IPS-18c (cell line): Measurements from ENCODE around the gene FAM53B.
"Not testable (repeated sequence)": the region's sequence is repeated elsewhere in the genome, so short reads cannot be mapped to it uniquely, and the experiment has no call there.

Source experiments
- H3K4me3 ChIP-seq: 2 replicates; pipeline ENCODE4 v1.7.0; 2013; ENCODE audit warnings: low read depth, mild to moderate bottlenecking, low read length, moderate library complexity; ENCODE audit not compliant: insufficient read depth
- H3K9me3 ChIP-seq: one replicate; pipeline ENCODE4 v1.6.1; 2013; ENCODE audit warnings: mild to moderate bottlenecking, low read length, moderate library complexity; ENCODE audit not compliant: control insufficient read depth, insufficient read depth

Gene FAM53B

DNA sequence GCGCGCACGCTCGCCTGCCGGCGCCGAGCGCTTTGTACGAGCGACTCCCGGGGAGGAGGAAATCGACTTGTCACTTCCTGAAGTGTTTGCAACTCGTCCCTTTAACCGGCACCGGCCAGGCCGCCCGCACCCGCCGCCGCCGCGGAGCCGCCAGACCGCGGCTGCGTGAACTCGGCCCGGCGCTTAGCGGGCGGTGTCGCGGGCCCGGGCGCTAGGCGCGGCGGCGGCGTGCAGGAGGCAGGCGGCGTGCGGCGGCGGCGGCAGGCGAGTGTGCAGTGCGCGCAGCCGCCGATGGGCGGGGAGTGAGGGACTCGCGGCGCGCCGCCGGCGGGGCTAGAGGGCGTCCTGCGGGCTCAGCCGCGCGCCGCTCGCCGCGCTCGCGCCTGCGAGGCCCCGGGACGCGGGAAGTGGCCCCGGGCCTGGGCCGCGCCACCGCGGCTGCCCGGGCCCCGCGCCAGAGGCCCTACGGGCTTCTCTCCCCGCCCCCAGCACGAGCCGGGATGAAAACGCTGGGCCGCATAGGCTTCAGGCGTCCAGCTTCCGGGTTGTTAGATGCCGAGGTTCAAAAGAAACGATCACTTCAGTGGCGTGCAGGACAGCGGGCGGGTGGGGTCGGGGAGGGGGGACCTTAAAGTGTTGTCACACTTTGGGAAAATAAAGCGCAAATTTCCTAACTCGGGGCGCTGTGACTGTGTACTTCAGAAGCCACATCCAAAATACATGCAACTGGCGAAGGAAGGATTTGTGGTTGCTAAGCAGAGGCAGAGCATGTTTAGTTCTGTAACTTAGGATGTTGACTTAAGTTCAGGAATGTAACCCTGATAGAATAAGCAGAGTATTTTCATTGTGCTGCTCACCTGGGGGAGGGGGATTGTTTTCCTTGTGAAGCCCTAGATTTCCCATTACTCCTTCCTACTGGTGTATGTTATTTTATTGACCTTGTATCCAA, at the start of gene FAM53B:
Gene FAM53B (minus strand): TSS at position 277 of the 949 bp plus-strand sequence. CDS start 37,665 bp downstream, outside the sequence.
- H3K9me3 ChIP-seq: no peaks in the 10 kb centered on the region
- H3K4me3 ChIP-seq: peak within 1 kb of the TSS; percentile 56

GRCh38 chr10:124792998-124793352, 48.8 kb upstream of the FAM53B start:
- no peak overlapping the region for H3K4me3 ChIP-seq
- no peaks in the 10 kb centered on the region for H3K9me3 ChIP-seq

DNA sequence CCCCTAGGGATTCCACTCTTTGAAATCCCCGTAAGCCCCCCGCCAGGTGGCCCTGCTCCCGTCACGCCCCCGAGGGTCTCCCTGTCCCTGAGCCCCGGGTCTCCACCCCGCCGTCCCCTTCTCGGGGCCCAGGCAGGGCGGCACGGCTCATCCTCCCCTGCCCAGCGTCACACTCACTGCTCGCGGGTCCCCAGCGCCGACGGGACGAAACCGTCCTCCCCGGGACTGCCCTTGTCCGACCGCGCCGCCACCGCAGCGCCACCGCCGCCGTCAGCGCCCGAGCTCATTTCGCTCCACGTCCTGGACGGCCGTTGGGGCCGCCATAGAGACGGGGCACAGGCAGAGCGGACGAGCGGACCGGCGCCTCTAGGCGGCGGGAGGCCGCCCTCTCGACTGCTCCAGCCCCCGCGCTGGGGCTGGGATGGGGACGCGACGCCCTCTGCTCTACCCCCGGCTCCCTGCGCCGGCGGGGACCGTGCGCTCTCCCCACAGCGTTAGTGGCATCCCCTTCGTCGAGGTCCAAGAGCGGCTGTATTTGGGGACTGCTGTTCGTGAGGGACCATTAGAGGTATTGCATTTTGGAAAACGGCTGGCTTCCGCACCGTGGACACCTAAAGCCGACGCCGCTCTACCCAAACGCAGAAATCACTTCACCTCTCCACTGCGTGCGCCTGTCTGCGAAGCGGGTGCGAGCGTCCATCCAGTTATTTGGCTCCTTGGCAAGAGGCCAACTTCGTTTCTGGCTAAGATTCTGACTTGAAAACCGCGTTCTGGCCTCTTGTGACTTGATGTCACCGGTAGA, 47.6 kb upstream of the FAM53B start, which contains the start of gene EEF1AKMT2:
Gene EEF1AKMT2 (minus strand): TSS at position 341 of the 802 bp plus-strand sequence. CDS start 54 bp downstream, at position 287.
- Histone ChIP-seq H3K9me3 (no peaks in the 10 kb centered on the region), H3K4me3 (peak within 1 kb of the TSS; percentile 96)

GRCh38 chr10:124782900-124783299, 38.7 kb upstream of the FAM53B start:
- not testable (repeated sequence) for H3K4me3 ChIP-seq, H3K9me3 ChIP-seq

- Histone ChIP-seq H3K4me3 (no peak overlapping the region), H3K9me3 (no peaks in the 10 kb centered on the region)
These were observed 24.6 kb upstream of the FAM53B start for GRCh38 chr10:124768791-124769190.

GRCh38 chr10:124765256-124765655, 21.1 kb upstream of the FAM53B start:
- Histone ChIP-seq H3K4me3 (no peak overlapping the region), H3K9me3 (no peaks in the 10 kb centered on the region)

DNA sequence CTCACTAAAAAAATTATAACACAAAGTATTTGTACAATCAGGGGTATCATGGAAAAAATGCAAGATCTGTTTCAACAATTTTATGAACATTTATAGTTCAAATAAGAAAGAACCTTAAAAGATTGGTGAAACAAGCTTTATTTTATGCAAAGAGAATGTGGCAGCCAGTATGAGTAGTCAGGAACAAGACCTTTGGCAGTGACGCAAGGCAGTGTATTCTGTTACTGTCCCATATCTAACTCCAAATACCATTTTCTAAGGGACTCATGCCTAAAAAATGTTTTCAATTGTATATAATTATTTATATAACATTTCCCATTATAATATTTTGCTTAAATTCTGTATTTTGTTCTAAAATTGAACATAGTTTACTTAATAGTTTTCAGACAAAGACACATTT, 19.1 kb upstream of the FAM53B start:
- H3K9me3 ChIP-seq: no peaks in the 10 kb centered on the region
- no peak overlapping the region for H3K4me3 ChIP-seq

- no peaks in the 10 kb centered on the region for H3K9me3 ChIP-seq
- H3K4me3 ChIP-seq: no peak overlapping the region
These were observed 18.1 kb upstream of the FAM53B start for GRCh38 chr10:124762281-124762680.

DNA sequence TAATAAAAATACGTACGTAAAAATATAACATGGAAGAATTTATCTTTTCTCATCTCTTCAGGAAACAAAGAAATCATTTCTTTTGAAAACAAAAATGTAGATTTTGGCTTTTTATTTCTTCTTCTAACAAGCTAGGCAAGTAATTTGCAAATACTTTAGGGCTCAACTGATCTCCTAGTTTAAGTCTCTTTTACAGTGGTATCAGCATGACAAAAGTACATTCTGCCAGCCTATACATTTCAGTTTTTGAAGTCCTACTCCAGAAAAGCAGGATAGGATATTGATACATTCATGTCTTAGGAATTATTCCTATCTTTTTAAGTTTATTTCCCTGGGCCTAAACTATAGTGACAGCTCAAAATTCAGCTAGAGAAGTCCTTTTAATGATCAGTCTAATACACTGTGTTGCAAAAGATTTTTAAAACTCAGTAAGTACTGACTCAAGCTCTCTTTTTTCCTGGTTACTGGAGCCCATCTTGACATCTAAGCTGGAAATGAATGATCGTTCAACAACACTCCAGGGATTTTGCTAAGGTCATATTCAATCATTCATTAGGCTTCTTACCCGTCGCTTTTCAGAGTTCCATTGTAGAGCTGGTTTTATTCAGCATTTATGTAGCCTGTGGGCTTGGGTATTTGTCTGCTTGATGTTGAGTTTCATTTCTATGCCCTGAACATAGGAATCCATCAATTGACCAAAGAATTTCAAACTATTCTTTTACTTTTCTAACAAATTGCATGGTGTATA, 12.2 kb upstream of the FAM53B start:
- H3K4me3 ChIP-seq: no peak overlapping the region
- no peaks in the 10 kb centered on the region for H3K9me3 ChIP-seq

GRCh38 chr10:124755581-124755980, 11.4 kb upstream of the FAM53B start:
- H3K4me3 ChIP-seq: no peak overlapping the region
- H3K9me3 ChIP-seq: no peaks in the 10 kb centered on the region

- Histone ChIP-seq H3K9me3 (no peaks in the 10 kb centered on the region), H3K4me3 (no peak overlapping the region)
These were observed 10.0 kb upstream of the FAM53B start for GRCh38 chr10:124754227-124754626.

DNA sequence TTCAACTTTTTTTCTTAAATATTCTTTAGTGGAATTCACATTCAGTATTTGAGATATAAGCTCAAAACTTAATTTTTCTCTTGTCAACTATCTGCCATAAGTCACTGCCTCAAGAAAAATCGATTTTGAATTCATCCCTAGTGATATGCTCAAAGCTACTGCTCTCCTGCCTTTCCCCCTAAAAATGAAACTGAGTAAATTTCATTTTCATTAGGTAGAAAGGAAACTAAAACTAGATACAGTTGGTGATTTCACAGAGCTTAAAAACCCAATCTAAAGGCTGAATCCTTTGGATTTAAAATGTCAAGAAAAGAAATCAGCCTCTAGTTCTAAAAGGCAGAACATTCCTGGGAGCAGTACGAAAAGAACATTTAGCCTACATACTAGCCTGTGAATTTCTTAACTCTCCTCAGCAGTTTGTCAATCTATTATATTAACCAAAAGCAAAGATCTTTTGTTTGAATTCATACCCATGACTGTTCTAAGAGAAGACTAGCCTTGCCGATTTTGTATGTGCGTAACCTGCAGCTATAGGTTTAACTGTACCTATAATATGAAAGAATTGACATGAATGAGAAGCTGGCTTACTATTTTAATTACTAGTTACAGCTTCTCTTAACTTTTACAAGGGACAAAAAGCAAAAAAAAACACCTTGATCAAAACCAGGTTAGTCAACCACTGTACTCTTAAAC, 4.9 kb upstream of the FAM53B start:
- H3K4me3 ChIP-seq: no peak overlapping the region
- H3K9me3 ChIP-seq: no peaks in the 10 kb centered on the region

DNA sequence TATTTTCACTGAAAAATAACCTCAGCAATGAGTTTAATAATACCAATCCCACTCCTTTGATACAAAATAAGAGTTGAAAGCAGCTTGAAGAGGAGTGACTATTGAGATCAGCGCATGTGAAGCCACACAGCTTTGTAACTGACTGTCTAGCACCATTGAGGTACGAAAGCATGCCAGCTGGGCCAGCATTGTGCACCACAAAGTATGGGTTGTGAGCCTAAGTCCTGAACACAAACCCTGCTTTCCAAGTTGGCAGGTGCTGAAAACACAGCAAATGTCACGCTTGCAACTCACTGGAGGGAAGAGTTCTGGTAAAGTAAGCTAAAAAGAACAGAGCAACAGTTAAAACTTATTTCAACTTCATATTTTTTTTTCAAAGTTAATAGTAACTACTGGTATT, 4.0 kb upstream of the FAM53B start:
- Histone ChIP-seq H3K4me3 (no peak overlapping the region), H3K9me3 (no peaks in the 10 kb centered on the region)

GRCh38 chr10:124747745-124748144, 3.6 kb upstream of the FAM53B start:
- H3K4me3 ChIP-seq: no peak overlapping the region
- no peaks in the 10 kb centered on the region for H3K9me3 ChIP-seq

- no peaks in the 10 kb centered on the region for H3K9me3 ChIP-seq
- no peak overlapping the region for H3K4me3 ChIP-seq
These were observed 2.8 kb upstream of the FAM53B start for GRCh38 chr10:124746992-124747391.

DNA sequence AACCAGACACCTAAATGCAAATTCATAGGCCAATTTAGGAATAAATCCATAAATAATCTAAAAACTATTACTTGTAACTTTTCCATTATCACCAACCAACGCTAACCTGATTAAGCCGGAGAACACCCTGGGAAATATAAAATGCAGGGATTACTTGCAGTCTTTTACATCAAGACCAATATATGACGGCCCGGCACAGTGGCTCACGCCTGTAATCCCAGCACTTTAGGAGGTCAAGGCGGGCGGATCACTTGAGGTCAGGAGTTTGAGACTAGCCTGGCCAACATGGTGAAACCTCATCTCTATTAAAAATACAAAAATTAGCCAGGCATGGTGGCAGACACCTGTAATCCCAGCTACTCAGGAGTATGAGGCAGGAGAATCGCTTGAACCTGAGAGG, 2.3 kb upstream of the FAM53B start:
- not testable (repeated sequence) for H3K9me3 ChIP-seq, H3K4me3 ChIP-seq

- H3K4me3 ChIP-seq: no peak overlapping the region
These were observed 1.5 kb upstream of the FAM53B start for GRCh38 chr10:124745673-124746072.

More at GRCh38 chr10:124745673-124746072, 1.5 kb upstream of the FAM53B start:
- H3K9me3 ChIP-seq: no peaks in the 10 kb centered on the region
